B cell (primary cell): ENCODE measurements around the gene HOXD3.

Experiments
- CTCF ChIP-seq: fragments of 200-600 bp; IDR thresholded peaks from one replicate; pipeline ENCODE4 v1.8.0; 2022; ENCODE audit warnings: antibody characterized with exemption, mild to moderate bottlenecking
- EZH2 ChIP-seq: IDR thresholded peaks from 2 replicates; pipeline ENCODE4 v1.6.1; 2012; ENCODE audit warnings: borderline replicate concordance, low read depth, mild to moderate bottlenecking, moderate library complexity, low read length; ENCODE audit not compliant: insufficient read depth, poor library complexity, severe bottlenecking

DNA sequence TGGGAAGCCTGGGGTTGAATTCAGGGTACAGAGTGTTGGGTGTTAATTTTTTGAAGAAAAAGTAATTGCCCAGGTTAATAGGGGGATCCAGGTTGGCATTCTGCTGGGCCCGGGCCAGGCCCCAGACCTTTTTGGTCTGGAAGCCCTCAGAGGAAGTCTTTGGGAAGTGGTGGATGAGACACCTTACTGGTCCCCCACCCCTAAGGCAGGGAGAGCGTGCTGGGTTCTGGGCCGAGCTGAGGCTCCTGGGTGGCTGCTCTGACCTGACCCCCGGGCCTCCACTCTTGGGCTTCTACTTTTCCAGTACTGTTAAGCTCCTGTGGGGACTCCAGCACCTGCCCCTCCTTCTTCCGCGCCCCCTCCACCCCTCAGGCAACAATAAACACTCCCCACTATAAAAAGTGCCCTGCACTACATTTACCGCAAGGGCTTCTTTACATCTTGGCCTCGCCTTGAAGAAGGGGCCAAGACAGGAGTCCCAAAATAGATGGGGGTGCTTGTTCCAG is 753 bp upstream of the HOXD3 start:
- TF ChIP-seq EZH2, result no peak
- no peak for TF ChIP-seq CTCF
